Measurements from ENCODE around the gene POLR2J. TPM values are rescaled to one million over a fixed set of nuclear protein-coding genes. Genes with fewer than 3 reads are reported as not detected.

POLR2J gene
- total RNA-seq, 1 donor from 2014 or later = 48.1 TPM

DNA sequence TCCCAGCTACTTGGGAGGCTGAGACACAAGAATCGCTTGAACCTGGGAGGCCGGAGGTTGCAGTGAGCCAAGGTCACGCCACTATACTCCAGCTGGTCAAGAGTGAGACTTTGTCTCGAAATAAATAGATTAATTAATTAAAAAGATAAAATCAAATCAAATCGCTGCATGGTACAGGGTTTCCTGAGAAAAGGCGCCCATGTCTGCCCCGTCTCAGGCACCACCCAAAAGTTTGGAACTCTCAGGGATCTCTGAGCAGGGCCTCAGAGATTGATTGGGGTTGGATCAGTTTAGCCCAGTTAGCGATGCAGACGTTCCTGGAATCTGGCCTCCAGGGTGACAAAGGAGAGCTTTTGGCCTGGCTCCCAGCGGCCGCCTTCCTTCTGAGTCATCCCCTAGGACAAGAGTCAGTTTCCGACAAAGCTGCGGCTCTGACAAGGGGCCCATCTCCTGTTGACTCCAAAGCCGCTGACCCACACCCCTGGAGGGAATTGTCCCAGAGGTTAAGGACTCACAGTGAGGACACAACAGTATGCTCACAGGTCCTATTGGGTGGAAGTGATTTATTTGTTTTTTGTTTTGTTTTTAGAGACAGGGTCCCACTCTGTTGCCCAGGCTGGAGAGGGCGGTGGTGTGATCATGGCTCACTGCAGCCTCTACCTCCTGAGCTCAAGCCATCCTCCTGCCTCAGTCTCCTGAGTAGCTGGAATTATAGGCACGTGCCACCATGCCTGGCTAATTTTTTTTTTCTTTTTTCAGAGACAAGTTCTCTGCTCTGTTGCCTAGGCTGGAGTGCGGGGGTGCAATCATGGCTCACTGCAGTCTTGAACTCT is 38.5 kb downstream of the POLR2J start:
- Mint-ChIP-seq H3K9me3 (ENCODE audit: unreplicated experiment) (no peaks in the 10 kb centered on the region), H3K27ac (ENCODE audit: unreplicated experiment) (no peak overlapping the region), H3K36me3 (ENCODE audit: low read depth, unreplicated experiment) (peaks cover 9% of the 10 kb centered on the region), H3K27me3 (ENCODE audit: unreplicated experiment) (no peaks in the 10 kb centered on the region), H3K4me3 (ENCODE audit: unreplicated experiment) (no peak overlapping the region), H3K4me1 (ENCODE audit: unreplicated experiment) (no peaks in the 10 kb centered on the region)
- DNase-seq (ENCODE audit: low spot score) = no peak
- TF ChIP-seq, protein P1, sequence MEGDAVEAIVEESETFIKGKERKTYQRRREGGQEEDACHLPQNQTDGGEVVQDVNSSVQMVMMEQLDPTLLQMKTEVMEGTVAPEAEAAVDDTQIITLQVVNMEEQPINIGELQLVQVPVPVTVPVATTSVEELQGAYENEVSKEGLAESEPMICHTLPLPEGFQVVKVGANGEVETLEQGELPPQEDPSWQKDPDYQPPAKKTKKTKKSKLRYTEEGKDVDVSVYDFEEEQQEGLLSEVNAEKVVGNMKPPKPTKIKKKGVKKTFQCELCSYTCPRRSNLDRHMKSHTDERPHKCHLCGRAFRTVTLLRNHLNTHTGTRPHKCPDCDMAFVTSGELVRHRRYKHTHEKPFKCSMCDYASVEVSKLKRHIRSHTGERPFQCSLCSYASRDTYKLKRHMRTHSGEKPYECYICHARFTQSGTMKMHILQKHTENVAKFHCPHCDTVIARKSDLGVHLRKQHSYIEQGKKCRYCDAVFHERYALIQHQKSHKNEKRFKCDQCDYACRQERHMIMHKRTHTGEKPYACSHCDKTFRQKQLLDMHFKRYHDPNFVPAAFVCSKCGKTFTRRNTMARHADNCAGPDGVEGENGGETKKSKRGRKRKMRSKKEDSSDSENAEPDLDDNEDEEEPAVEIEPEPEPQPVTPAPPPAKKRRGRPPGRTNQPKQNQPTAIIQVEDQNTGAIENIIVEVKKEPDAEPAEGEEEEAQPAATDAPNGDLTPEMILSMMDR (IDR thresholded peaks at IDR 0.05; ENCODE audit: unreplicated experiment) = no peak

- Mint-ChIP-seq H3K36me3 (ENCODE audit: low read depth, unreplicated experiment) (peaks cover 5% of the 10 kb centered on the region), H3K27ac (ENCODE audit: unreplicated experiment) (no peak overlapping the region), H3K9me3 (ENCODE audit: unreplicated experiment) (no peaks in the 10 kb centered on the region), H3K4me3 (ENCODE audit: unreplicated experiment) (peak overlapping the region; percentile 12), H3K27me3 (ENCODE audit: unreplicated experiment) (peaks cover 7% of the 10 kb centered on the region), H3K4me1 (ENCODE audit: unreplicated experiment) (peaks cover 7% of the 10 kb centered on the region)
- no peak for DNase-seq (ENCODE audit: low spot score)
- TF ChIP-seq, protein P1 (IDR thresholded peaks at IDR 0.05; ENCODE audit: unreplicated experiment) = no peak
These were observed 42.6 kb downstream of the POLR2J start for GRCh38 chr7:102436118-102436517.

- Mint-ChIP-seq H3K4me3 (ENCODE audit: unreplicated experiment) (peak overlapping the region; percentile 91), H3K4me1 (ENCODE audit: unreplicated experiment) (peaks cover 14% of the 10 kb centered on the region), H3K27me3 (ENCODE audit: unreplicated experiment) (peaks cover 14% of the 10 kb centered on the region), H3K27ac (ENCODE audit: unreplicated experiment) (peak overlapping the region; percentile 75), H3K9me3 (ENCODE audit: unreplicated experiment) (no peaks in the 10 kb centered on the region), H3K36me3 (ENCODE audit: low read depth, unreplicated experiment) (peaks cover 11% of the 10 kb centered on the region)
- TF ChIP-seq, protein P1 (IDR thresholded peaks at IDR 0.05; ENCODE audit: unreplicated experiment) = no peak
- DNase-seq (ENCODE audit: low spot score) = no peak
These were observed 44.7 kb downstream of the POLR2J start for GRCh38 chr7:102434039-102434486.

DNA sequence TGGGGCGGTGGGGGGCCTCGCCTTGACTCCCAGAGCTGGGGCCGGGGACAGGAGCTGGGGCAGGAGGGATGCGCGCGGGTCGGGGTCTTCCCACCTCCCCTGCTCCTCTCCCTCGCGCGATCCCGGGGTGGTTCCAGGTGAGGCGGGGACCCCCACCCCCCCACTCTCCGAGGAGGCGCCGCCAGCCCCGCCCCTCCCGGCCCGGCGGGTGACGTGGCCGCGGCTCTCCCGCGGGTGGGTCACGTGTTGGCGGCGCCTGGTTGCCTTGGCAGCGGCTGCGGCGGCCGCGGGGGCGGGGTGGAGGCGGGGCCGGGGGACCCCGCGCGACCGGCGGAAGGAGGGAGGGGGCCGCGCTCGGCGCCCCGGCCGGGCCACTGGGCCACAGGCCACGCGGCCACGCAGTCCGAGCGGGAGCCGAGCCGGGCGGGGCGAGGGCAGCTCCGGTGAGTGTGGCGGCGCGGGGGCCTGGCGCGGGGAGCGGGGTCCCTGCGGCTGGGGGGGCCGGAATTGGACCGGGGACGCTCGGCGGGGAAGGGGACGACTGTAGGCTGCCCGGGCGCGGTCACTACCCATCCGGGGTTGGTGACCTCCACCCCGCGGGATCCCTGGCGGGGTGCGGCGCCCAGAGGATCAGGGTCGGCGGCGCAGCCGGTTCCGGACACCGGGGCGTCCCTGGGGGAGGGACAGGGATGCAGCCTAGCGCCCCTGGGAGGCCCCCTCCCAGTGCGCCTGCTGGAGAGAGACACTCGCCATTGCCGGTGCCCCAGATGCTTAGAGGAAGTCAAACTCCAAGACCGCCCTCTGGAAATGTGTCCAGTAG is 45.3 kb downstream of the POLR2J start, which contains the start of gene ORAI2:
TSS of gene ORAI2 (plus strand) at position 357 of the 820 bp plus-strand sequence. CDS start 5,382 bp downstream, outside the sequence.
- peak; percentile 85 for DNase-seq (ENCODE audit: low spot score)
- Mint-ChIP-seq H3K27ac (ENCODE audit: unreplicated experiment) (peak within 1 kb of the TSS; percentile 75), H3K4me3 (ENCODE audit: unreplicated experiment) (peak within 1 kb of the TSS; percentile 91), H3K36me3 (ENCODE audit: low read depth, unreplicated experiment) (peaks cover 11% of the 10 kb centered on the region), H3K4me1 (ENCODE audit: unreplicated experiment) (peaks cover 14% of the 10 kb centered on the region), H3K9me3 (ENCODE audit: unreplicated experiment) (no peaks in the 10 kb centered on the region), H3K27me3 (ENCODE audit: unreplicated experiment) (peaks cover 15% of the 10 kb centered on the region)
- TF ChIP-seq, protein P1 (IDR thresholded peaks at IDR 0.05; ENCODE audit: unreplicated experiment) = no peak
